HG02610 (cell line): Measurements from ENCODE around the gene DNAJC30.
"Not testable (repeated sequence)": the region's sequence is repeated elsewhere in the genome, so short reads cannot be mapped to it uniquely, and the experiment has no call there.

ENCODE experiments used
- ATAC-seq: cut with Tn5 transposase; IDR thresholded peaks from one replicate; pipeline ENCODE4 v1.9.1; 2021; ENCODE audit warnings: mild to moderate bottlenecking, moderate library complexity; ENCODE audit not compliant: unreplicated experiment

Gene DNAJC30

DNA sequence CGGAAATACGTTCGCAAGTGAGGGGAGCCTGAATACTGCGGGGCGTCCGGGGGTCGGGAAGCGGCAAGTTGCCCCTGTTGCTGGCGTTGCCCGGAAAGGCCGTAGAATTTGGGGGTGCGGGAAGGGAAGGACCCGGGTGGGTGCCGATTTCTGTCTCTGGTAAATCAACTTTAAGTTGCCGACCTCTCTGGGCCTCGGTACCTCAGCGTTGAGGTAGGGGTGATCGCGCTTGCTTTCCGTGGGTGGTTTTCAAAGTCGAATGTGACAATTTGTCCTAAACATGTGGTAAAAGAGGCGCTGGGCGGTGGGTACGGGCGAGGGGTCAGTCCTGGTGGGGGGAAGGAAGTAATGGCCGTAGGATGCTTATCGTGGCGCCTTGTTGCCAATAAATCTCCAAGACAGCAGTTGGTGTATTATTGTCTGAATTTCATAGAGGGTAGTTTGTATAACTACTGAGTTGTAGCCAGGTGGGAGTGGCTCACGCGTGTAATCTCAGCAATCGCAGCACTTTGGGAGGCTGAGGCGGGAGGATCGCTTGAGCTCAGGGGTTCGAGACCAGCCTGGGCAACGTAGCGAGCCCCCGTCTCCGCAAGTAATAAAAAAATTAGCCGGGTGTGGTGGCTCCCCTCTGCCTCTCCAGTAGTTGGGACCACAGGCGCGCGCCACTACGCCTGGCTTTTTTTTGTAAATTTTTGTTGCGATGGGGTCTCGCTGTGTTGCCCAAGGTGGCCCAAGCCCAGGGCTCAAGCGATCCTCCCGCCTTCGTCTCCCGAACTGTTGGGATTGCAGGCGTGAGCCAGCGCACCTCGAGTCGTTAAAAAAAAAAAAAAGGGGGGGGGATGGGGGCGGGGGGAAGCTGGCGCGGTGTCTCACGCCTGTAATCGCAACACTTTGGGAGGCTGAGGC, 788 bp upstream of the DNAJC30 start:
- ATAC-seq = peak; percentile 2

DNA sequence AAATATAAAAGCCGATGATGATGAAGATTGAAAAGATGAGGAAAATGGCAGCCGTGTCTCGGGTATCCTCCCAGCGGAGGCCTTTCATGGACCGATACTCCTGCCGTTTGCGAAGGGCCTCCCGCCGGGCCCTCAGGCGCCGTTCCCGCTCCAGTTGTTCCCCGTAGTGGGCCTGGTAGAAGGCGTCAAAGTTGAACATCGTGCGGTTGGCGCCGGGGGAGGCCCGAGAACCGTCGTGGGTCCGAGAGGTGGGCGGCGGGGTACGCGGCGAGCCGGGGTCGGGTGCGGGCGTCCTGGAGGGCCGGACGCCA, 553 bp downstream of the DNAJC30 start:
- ATAC-seq = no peak

DNA sequence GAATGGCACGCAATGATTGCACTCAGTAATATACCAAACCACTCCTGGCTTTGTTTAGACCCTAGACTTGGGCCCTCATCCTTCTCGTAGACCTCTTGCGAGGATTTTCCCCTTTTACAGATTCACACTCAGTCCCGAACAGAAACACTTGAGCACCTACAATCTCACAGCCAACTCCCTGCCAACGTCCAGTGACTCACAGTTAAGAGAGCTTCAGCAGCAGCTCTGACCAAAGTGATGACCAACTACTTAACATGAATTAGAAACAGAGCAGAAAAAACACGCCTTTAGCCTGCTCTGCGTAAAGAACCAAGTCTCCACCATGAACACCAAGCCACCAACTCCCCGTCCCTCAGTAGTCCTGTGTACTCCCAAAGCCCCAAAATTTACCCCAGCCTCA, 2.2 kb downstream of the DNAJC30 start:
- no peak for ATAC-seq

DNA sequence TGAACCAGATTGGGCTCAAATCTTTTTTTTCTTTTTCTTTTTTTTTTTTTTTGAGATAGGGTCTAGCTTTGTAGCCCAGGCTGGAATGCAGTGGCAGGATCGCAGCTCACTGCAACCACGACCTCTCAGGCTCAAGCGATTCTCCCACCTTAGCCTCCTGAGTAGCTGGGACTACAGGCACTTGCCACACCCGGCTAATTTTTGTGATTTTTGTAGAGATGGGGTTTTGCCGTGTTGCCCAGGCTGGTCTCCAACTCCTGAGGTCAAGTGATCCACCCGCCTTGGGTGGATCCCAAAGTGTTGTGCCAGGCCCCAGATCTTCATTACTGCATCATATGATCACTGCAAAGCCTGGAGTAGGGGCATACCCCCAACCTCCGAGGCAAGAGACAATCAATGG, 2.8 kb downstream of the DNAJC30 start:
- ATAC-seq = no peak

DNA sequence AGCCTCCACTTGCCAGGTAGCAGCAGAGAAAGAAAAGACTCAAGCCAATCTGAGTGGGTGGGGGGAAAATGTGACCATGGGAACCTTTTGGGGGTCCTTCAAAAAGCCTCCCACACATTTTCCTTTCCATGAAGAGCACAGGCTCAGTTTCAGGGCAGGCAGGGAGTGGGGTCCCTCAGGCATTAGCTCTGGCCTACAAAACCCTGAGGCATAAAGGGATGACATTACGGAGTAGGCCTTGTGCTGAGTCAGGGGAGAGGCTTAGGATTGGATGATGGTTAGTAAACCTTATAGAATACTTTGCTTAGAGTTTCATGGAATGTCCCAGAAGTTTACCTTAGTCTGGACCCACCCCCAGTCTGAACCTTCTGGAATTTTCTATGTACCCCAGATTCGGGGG, 3.5 kb downstream of the DNAJC30 start:
- ATAC-seq = no peak

DNA sequence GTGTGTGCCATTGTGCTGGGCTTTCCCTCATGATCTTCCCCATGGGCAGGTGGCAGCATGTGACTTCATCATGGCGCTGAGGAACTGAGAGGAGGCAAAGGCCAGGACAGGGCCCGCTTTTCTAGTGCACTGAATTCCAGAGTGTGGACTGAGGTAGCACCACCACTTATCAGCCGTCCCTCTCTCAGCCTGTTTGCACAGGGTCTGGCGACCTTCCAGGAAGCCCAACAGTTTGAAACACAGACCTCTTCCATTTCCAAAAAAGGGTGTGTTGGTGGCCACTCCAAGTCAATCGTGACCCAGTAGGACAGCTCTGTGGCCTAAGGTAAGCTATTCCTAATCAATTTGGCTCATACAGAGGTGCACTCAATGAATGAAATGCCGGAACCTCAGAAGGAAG, 4.4 kb downstream of the DNAJC30 start:
- ATAC-seq = no peak

DNA sequence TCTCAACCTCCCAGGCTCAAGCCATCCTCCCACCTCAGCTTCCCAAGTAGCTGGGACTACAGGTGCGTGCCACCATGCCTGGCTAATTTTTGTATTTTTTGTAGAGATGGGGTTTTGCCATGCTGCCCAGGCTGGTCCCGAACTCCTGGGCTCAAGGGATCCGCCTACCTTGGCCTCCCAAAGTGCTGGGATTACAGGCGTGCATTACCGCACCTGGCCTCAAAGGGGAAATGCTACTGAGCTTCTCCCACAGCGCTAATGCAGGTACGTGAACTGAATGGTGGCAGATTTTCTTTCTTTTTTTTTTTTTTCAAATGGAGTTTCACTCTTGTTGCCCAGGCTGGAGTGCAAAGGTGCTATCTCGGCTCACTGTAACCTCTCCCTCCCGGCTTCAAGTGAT, 7.2 kb downstream of the DNAJC30 start:
- ATAC-seq = not testable (repeated sequence)

DNA sequence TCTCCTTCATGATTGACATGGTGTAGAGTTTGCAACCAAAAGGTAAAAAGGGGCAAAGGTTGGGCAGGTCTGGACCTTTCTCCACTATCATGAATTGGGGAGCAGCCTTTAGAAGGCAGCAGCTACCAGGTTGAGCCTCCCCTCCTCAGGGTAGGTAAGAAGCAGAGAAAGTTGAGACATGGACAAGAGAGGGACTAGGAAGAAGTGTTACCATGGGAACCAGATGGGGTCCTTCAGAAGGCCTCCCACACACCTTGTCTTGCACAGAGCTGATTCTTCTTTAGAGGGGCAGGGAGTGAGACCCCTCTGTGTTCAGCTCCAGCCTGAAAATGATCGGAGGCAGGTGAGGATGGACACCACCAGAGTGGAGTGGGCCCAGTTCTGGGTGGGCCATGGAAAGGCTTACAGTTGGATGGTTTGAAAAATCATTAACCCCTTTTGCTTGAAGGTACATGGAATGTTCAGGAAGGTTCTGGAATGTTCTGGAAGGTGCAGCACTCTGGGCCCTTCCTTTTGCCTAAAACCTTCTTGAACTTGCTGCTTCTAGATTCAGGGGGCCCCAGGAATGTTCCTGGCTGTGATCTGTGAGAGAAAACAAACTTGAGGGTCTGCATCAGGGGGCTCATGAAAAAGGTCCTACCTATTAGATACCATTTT, 8.7 kb downstream of the DNAJC30 start:
- no peak for ATAC-seq

DNA sequence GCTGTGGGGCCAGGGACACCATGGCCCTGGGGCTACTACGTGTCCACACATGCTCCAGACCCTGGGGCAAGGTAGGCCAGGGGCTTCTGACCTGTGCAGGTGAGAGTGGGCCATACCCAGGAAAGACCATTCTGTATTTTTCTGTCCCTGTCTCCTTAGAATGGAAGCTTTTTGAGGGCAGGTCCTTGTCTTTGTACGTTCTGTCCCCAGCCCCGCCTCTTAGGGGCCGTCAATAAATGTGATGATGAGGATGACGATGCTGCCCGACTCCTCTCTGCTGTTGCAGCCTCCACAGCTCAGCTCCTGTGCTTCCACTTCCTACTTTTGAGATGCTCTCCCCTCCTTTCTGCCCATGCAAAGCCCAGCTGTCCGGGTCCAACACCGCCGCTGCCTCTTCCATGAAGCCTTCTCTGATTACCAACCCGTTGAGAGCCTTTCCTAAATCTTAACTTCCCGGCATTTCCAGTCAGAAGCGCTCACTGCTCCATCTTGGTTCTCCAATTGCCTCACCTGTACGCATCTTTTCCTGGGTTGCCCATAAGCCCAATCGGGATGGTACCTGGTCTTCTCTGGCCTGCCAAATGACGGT, 11.3 kb downstream of the DNAJC30 start:
- no peak for ATAC-seq

DNA sequence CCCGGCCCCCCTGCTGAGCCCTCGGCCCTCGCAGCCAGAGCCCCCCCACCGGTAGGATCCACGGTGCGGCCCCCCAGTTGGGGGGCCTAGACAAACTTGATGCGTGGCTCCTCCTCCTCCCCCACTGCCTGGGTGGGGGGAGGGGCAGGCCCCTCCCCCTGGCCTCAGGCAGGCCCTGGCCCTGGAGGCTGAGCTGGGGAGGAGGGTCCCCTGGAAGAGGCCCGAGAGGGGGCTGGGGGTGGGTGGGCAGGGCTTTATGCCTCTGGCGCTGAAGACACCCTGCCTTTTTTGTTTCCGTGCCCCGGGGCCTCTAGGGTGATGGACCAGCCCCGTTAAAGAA, 12.0 kb downstream of the DNAJC30 start:
- no peak for ATAC-seq

DNA sequence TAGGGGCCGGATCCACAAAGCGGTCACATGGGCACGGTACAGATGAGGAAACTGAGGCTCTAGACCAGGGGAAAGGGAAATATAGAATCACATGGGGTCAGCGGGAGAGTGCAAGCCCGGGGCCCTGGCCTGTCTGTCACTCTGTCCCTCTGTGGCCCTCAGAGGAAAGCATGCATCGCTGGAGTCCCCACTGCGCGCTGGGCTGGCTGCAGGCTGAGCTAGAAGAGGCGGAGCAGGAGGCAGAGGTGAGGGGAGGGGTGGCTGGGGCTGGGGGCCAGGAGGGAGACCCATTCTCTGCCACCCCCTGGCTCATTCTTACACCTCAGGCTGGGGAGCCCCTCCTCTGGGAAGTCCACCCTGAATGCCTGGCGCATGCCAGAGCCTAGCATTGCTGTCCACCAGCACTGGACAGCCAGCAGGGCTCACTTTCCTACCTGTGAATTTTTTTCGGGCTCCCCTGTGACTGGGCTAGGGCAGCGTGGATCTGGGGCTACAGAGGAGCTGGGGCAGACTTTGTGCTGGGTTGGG, 13.3 kb downstream of the DNAJC30 start:
- ATAC-seq = no peak

DNA sequence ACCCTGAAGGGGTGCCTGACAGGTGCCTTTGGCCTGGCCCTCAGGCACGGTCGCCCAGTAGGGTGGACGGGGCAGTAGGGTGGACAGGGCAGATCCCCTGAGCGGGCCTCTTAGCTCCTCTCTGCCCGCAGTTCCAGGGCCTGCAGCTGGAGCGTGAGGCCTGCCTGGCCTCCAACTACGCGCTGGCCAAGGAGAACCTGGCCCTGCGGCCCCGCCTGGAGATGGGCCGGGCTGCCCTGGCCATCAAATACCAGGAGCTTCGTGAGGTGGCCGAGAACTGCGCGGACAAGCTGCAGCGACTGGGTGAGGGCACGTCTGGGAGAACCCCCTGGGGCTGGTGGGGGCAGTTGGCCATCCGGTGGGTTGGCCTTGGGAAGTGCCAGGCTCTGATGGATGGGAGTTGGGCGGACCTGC, 14.0 kb downstream of the DNAJC30 start:
- no peak for ATAC-seq

DNA sequence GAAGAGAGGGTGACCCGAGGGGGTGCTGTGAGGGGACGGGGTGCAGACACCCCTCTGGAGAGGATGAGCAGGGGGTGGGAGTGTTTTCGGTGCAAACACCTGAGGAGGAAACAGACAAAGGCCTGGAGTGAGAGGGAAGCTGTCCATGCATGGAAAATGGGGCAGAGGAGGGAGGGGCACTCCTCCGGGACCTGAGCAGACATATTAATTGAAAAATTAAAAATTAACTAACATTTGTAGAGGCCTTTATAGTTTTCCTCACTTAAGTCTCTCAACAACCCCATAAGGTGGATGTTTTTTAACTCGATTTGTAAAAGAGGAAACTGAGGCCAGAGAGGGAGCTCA, 14.4 kb downstream of the DNAJC30 start:
- no peak for ATAC-seq

DNA sequence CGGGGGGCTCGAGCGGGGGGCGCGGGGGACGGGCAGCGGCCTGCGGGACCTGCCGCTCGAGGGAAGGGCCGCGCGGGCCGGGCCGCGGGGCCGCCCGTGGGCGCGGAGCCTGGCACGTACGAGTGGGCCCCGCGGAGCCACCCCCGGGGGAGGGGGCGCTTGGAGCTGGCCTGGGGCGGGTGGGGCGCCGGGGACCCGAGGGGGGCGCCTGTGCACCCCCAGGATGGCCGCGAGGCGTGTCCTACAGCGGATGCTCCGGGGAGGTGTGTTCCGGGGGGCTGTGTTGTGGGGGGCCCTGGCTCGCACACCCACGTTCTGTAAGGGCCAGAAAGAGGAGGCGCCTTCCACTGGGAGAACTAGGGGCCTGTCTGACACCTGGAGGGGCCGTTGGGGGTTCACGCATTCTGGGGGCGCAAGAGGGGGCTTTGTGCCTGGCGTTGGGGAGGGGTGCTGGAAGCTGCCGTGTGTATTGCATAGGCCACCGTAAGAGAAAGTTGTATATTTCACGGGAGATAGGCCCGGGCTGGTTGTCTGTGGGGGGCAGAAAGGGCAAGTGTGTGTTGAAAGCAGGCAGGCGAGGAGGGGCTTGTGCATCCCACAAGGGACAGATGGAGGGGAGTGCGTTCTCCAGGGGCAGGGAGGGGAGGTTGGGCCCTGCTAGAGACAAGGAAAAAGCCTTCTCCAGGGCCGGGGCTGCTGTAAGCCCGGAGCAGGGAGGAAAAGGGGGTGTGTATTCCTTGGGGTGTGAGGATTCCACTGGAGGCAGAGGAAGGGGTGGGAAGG, 15.0 kb downstream of the DNAJC30 start:
- no peak for ATAC-seq

DNA sequence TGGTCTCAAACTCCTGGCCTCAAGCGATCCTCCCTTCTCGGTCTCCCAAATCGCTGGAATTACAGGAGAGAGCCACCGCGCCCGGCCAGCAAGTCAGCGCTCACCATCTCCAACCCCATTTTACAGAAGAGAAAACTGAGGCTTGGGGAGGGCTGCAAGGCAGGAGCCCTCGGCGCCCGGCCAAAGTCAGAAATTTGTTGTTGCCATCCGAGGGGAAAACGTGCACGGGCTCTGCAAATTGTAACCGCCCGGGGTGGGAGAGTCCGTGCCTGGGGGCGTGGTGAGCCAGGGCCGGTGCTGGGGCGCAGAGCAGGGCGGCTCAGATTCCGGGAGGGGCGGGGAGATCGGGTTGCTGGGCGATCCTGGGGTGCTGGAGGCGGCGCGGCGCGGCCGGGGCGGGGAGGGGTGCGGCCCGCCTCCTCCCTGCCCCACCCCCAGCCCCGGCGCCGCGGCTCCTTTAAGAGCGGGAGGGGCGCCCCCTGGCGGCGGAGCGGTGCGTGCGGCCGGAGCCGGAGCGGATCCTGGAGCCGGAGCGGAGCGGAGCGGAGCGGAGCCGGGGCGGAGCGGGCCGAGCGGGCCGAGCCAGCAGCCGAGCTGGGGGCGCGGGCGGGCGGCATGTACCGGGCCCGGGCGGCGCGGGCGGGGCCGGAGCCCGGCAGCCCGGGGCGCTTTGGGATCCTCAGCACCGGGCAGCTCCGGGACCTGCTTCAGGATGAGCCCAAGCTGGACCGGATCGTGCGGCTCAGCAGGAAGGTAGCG, 15.7 kb downstream of the DNAJC30 start, which contains the start of gene VPS37D:
TSS of gene VPS37D (plus strand) at position 488 of the 759 bp plus-strand sequence. CDS start at position 616, 128 bp downstream.
- ATAC-seq = peak; percentile 87

DNA sequence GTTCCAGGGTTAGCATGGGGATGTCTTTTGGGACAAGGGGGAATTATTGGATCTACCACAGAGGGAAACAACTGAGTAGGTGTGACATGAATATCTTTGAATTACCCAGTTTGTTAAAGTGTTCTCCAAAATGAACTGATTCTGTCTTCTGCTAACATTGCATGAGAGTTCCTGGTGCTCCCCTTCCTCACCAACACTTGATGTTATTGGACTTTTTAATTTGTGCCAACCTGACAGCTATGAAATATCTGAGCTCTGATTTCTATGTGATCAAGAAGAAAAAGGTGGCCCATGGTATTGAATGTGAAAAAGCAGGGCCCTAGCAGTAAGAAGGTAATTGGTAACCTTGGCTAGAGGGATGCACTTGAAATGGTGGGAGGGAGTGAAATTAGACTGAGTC, 20.2 kb downstream of the DNAJC30 start:
- ATAC-seq = no peak

DNA sequence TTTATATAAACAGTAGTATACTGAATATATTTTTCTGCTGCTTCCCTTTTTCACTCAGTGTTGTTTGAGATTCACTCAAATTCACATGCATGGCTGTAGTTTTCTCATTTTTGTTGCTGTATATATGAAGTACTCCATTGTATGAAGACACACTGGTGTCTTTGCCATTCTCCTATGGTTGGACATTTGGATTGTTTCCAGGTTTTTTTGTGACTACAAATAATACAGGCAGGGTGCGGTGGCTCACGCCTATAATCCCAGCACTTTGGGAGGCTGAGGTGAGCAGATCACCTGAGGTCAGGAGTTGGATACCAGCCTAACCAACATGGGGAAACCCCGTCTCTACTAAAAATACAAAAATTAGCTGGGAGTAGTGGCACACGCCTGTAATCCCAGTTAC, 22.7 kb downstream of the DNAJC30 start:
- not testable (repeated sequence) for ATAC-seq

DNA sequence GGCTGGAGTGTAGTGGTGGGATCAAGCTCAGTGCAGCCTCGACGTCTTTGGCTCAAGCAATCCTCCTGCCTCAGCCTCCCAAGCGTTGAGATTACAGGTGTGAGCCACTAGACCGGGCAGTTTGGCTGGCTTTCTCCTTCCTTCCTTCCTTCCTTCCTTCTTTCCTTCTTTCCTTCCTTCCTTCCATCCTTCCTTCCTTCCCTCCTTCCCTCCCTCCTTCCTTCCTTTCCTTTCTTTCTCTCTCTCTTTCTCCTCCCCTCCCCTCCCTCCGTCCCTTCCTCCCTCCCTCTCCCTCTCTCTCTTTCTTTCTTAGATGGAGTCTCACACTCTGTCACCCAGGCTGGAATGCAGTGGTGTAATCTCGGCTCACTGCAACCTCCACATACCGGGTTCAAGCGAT, 23.3 kb downstream of the DNAJC30 start:
- no peak for ATAC-seq

DNA sequence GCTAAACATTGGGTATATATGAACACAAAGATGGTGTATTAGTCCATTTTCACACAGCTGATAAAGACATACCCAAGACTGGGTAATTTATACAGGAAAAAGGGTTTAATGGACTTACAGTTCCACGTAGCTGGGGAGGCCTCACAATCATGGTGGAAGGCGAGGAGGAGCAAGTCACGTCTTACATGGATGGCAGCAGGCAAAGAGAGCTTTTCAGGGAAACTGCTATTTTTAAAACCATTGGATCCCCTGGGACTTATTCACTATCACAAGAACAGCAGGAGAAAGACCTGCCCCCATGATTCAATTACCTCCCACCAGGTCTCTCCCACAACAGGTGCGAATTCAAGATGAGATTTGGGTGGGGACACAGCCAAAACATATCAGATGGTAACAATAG, 27.9 kb downstream of the DNAJC30 start:
- ATAC-seq = not testable (repeated sequence)

DNA sequence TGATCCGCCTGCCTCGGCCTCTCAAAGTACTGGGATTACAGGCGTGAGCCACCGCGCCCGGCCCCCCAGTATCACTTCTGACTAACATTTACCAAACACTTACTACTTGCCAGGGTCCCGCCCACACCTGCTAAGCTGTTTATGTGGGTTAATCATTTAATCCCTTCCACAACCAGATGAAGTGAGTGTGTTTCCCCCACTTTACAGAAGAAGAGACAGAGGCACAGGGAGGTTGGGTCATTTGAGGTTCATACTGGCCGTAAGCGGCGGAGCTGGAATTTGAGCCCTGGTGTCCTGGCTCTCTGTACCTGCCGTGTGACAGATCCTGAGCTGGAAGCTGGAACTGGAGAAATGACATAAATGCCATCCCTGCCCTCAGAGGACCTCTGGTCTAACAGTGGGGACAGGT, 30.7 kb downstream of the DNAJC30 start:
- ATAC-seq = no peak
